Muscle layer of duodenum (tissue), 2 donors: Measurements from ENCODE around the gene FOXP1.
A peak's percentile ranks its signal among the peaks of the same experiment; 100 is the strongest.

Experiments used
- H3K27ac ChIP-seq: one replicate; pipeline ENCODE4 v1.7.0; 2013; ENCODE audit warnings: mild to moderate bottlenecking, low read length
- H3K27me3 ChIP-seq: one replicate; pipeline ENCODE4 v1.7.0; 2013; ENCODE audit warnings: low read depth, mild to moderate bottlenecking, control low read depth, low read length
- H3K36me3 ChIP-seq, 2 donors: one replicate each; pipeline ENCODE4 v1.7.0; 2013; ENCODE audit warnings: low read length in 2 of 2, control low read depth in 1 of 2, mild to moderate bottlenecking in 1 of 2; ENCODE audit not compliant: insufficient read depth in 2 of 2, control insufficient read depth in 1 of 2
- H3K4me1 ChIP-seq, 2 donors: one replicate each; pipeline ENCODE4 v1.7.0; 2013; ENCODE audit warnings: low read length in 2 of 2, mild to moderate bottlenecking in 2 of 2, control low read depth in 1 of 2, moderate library complexity in 1 of 2; ENCODE audit not compliant: insufficient read depth in 2 of 2, control insufficient read depth in 1 of 2
- H3K4me3 ChIP-seq, 2 donors: one replicate each; pipeline ENCODE4 v1.7.0; 2013; ENCODE audit warnings: low read length in 2 of 2, low read depth in 1 of 2, mild to moderate bottlenecking in 1 of 2
- H3K9me3 ChIP-seq, 2 donors: one replicate each; pipeline ENCODE4 v1.7.0; 2013; ENCODE audit warnings: low read length in 2 of 2, control low read depth in 1 of 2, mild to moderate bottlenecking in 1 of 2; ENCODE audit not compliant: control insufficient read depth in 1 of 2
- donor health status: healthy.

The FOXP1 gene

GRCh38 chr3:71077070-71077469 is 506.5 kb downstream of the FOXP1 start:
- no peaks in the 10 kb centered on the region for H3K9me3 ChIP-seq
- peaks cover 14 to 43% of the 10 kb centered on the region in 2 donors for H3K4me1 ChIP-seq
- no peaks in the 10 kb centered on the region for H3K36me3 ChIP-seq
- no peak overlapping the region for H3K4me3 ChIP-seq
- no peak overlapping the region for H3K27ac ChIP-seq
- H3K27me3 ChIP-seq = no peaks in the 10 kb centered on the region

GRCh38 chr3:71076361-71077002 is 507.0 kb downstream of the FOXP1 start:
- peaks cover 11 to 42% of the 10 kb centered on the region in 2 donors for H3K4me1 ChIP-seq
- H3K36me3 ChIP-seq = no peaks in the 10 kb centered on the region
- no peaks in the 10 kb centered on the region for H3K27me3 ChIP-seq
- H3K4me3 ChIP-seq = no peak overlapping the region
- H3K9me3 ChIP-seq = no peaks in the 10 kb centered on the region
- H3K27ac ChIP-seq = no peak overlapping the region

GRCh38 chr3:71075494-71075893 is 508.0 kb downstream of the FOXP1 start:
- peaks cover 7 to 42% of the 10 kb centered on the region in 2 donors for H3K4me1 ChIP-seq

GRCh38 chr3:71074423-71074822 is 509.1 kb downstream of the FOXP1 start:
- H3K36me3 ChIP-seq = no peaks in the 10 kb centered on the region
- H3K27me3 ChIP-seq = no peaks in the 10 kb centered on the region
- H3K9me3 ChIP-seq = no peaks in the 10 kb centered on the region
- H3K4me3 ChIP-seq = no peak overlapping the region
- H3K4me1 ChIP-seq = peaks cover 7 to 42% of the 10 kb centered on the region in 2 donors
- peak overlapping the region; percentile 35 for H3K27ac ChIP-seq

More at GRCh38 chr3:71075494-71075893, 508.0 kb downstream of the FOXP1 start:
- H3K27ac ChIP-seq = peak overlapping the region; percentile 35
- no peaks in the 10 kb centered on the region for H3K27me3 ChIP-seq
- no peak overlapping the region for H3K4me3 ChIP-seq
- H3K36me3 ChIP-seq = no peaks in the 10 kb centered on the region
- H3K9me3 ChIP-seq = no peaks in the 10 kb centered on the region

- Histone ChIP-seq H3K4me1 (peaks cover 0 to 47% of the 10 kb centered on the region in 2 donors), H3K4me3 (no peak overlapping the region), H3K36me3 (no peaks in the 10 kb centered on the region), H3K27ac (peak overlapping the region; percentile 74), H3K27me3 (no peaks in the 10 kb centered on the region), H3K9me3 (no peaks in the 10 kb centered on the region)
Measured at GRCh38 chr3:71072986-71073385, 510.5 kb downstream of the FOXP1 start.

GRCh38 chr3:71072287-71072686 is 511.2 kb downstream of the FOXP1 start:
- Histone ChIP-seq H3K4me1 (peaks cover under 1 to 52% of the 10 kb centered on the region in 2 donors), H3K27me3 (no peaks in the 10 kb centered on the region), H3K4me3 (no peak overlapping the region), H3K27ac (peak overlapping the region; percentile 74), H3K36me3 (no peaks in the 10 kb centered on the region), H3K9me3 (no peaks in the 10 kb centered on the region)

GRCh38 chr3:71070497-71071463 is 512.7 kb downstream of the FOXP1 start:
- Histone ChIP-seq H3K9me3 (no peaks in the 10 kb centered on the region), H3K27me3 (no peaks in the 10 kb centered on the region), H3K4me1 (peaks cover 15 to 65% of the 10 kb centered on the region in 2 donors), H3K27ac (peak overlapping the region; percentile 74), H3K4me3 (peak overlapping the region in 1 of 2 donors; percentile 16), H3K36me3 (no peaks in the 10 kb centered on the region)

DNA sequence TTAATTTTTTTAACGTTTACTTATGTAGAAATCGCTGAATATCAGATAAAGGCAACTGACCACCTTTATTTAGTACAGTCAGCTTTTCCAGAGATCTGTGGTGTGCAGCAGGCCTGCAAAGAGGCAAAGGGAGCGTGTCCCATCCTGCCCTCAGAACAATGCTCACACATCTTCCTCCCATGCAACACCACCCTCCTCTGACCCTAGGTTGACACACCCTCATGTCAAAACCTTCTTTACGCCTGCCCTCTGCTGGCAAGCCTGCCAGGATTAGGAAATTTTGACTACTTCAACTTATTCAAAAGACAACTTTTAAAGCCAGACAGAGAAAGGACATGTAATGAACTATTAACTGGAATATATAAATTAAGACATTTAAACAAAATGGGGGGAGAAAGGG is 513.7 kb downstream of the FOXP1 start:
- H3K9me3 ChIP-seq = no peaks in the 10 kb centered on the region
- H3K4me3 ChIP-seq = no peak overlapping the region
- no peaks in the 10 kb centered on the region for H3K27me3 ChIP-seq
- H3K27ac ChIP-seq = peak overlapping the region; percentile 74
- H3K36me3 ChIP-seq = no peaks in the 10 kb centered on the region
- peaks cover 16 to 61% of the 10 kb centered on the region in 2 donors for H3K4me1 ChIP-seq

- Histone ChIP-seq H3K27me3 (no peaks in the 10 kb centered on the region), H3K9me3 (no peaks in the 10 kb centered on the region), H3K4me3 (no peak overlapping the region), H3K36me3 (peaks cover 0 to 14% of the 10 kb centered on the region in 2 donors), H3K4me1 (peaks cover 16 to 57% of the 10 kb centered on the region in 2 donors), H3K27ac (peak overlapping the region; percentile 56)
Measured at GRCh38 chr3:71067977-71068654, 515.4 kb downstream of the FOXP1 start.

GRCh38 chr3:71066849-71067261 is 516.7 kb downstream of the FOXP1 start:
- peak overlapping the region; percentile 93 for H3K27ac ChIP-seq
- peaks cover 0 to 24% of the 10 kb centered on the region in 2 donors for H3K36me3 ChIP-seq
- no peaks in the 10 kb centered on the region for H3K27me3 ChIP-seq
- H3K4me1 ChIP-seq = peaks cover 18 to 51% of the 10 kb centered on the region in 2 donors
- H3K9me3 ChIP-seq = no peaks in the 10 kb centered on the region
- peak overlapping the region; percentile 25 to 76 for H3K4me3 ChIP-seq

GRCh38 chr3:71066356-71066755 is 517.2 kb downstream of the FOXP1 start:
- Histone ChIP-seq H3K4me3 (peak overlapping the region; percentile 25 to 76), H3K36me3 (peaks cover 0 to 26% of the 10 kb centered on the region in 2 donors), H3K9me3 (no peaks in the 10 kb centered on the region), H3K27me3 (no peaks in the 10 kb centered on the region), H3K4me1 (peaks cover 23 to 50% of the 10 kb centered on the region in 2 donors), H3K27ac (peak overlapping the region; percentile 93)
